GM18526 (cell line): ENCODE results near the gene BOC.

Experiments
- POLR2A ChIP-seq: IDR thresholded peaks from 3 replicates; pipeline ENCODE4 v1.6.1; 2011; ENCODE audit not compliant: insufficient read length; ENCODE audit errors: extremely low read depth

The BOC gene

GRCh38 chr3:113211330-113212149, at the start of gene BOC:
BOC (plus strand) TSS chr3:113211557; CDS start chr3:113249803, 38,246 bp downstream.
- no peak for TF ChIP-seq POLR2A

- no peak for TF ChIP-seq POLR2A
These were observed 49.7 kb upstream of the BOC start for GRCh38 chr3:113161661-113162060.

GRCh38 chr3:113163152-113163551, 48.2 kb upstream of the BOC start:
- no peak for TF ChIP-seq POLR2A

GRCh38 chr3:113165841-113166240, 45.5 kb upstream of the BOC start:
- no peak for TF ChIP-seq POLR2A

GRCh38 chr3:113166357-113166718, 45.0 kb upstream of the BOC start:
- TF ChIP-seq POLR2A: no peak

GRCh38 chr3:113166719-113167492, 44.5 kb upstream of the BOC start:
- TF ChIP-seq POLR2A: no peak

- TF ChIP-seq POLR2A: no peak
These were observed 43.2 kb upstream of the BOC start for GRCh38 chr3:113167825-113168801.

- no peak for TF ChIP-seq POLR2A
These were observed 41.4 kb upstream of the BOC start for GRCh38 chr3:113169891-113170452.

GRCh38 chr3:113170771-113171170, 40.6 kb upstream of the BOC start:
- no peak for TF ChIP-seq POLR2A

GRCh38 chr3:113173102-113173501, 38.3 kb upstream of the BOC start:
- TF ChIP-seq POLR2A: no peak

GRCh38 chr3:113174304-113174703, 37.1 kb upstream of the BOC start:
- TF ChIP-seq POLR2A: no peak

GRCh38 chr3:113174801-113175485, 36.4 kb upstream of the BOC start:
- no peak for TF ChIP-seq POLR2A

GRCh38 chr3:113177526-113177925, 33.8 kb upstream of the BOC start:
- no peak for TF ChIP-seq POLR2A

GRCh38 chr3:113179235-113179824, 32.0 kb upstream of the BOC start:
- no peak for TF ChIP-seq POLR2A
